ENCODE results near the gene BTBD19.
"Not testable (repeated sequence)": the region's sequence is repeated elsewhere in the genome, so short reads cannot be mapped to it uniquely, and the experiment has no call there.

The BTBD19 gene

GRCh38 chr1:44808938-44809917 lies 905 bp downstream of the BTBD19 start:
- FAIRE-seq = no peak
- DNase-seq (ENCODE audit: low spot score) = peak; percentile 57

GRCh38 chr1:44810101-44810761 lies 1.9 kb downstream of the BTBD19 start:
- FAIRE-seq (no peak), DNase-seq (ENCODE audit: low spot score) (no peak)

GRCh38 chr1:44810762-44811105 lies 2.4 kb downstream of the BTBD19 start:
- not testable (repeated sequence) for DNase-seq (ENCODE audit: low spot score); FAIRE-seq

GRCh38 chr1:44811234-44811633 lies 2.9 kb downstream of the BTBD19 start:
- DNase-seq (ENCODE audit: low spot score) = no peak
- no peak for FAIRE-seq

- DNase-seq (ENCODE audit: low spot score) (no peak), FAIRE-seq (no peak)
Measured at GRCh38 chr1:44812822-44813543, 4.7 kb downstream of the BTBD19 start.

GRCh38 chr1:44815926-44816325 lies 7.6 kb downstream of the BTBD19 start:
- DNase-seq (ENCODE audit: low spot score); FAIRE-seq: not testable (repeated sequence)

- no peak for FAIRE-seq
- no peak for DNase-seq (ENCODE audit: low spot score)
Measured at GRCh38 chr1:44817307-44817706, 9.0 kb downstream of the BTBD19 start.

- FAIRE-seq = no peak
- no peak for DNase-seq (ENCODE audit: low spot score)
Measured at GRCh38 chr1:44817771-44818495, 9.6 kb downstream of the BTBD19 start.

GRCh38 chr1:44819196-44819607 lies 10.9 kb downstream of the BTBD19 start:
- no peak for DNase-seq (ENCODE audit: low spot score)

GRCh38 chr1:44819608-44820327 lies 11.4 kb downstream of the BTBD19 start:
- FAIRE-seq = no peak
- no peak for DNase-seq (ENCODE audit: low spot score)

More at GRCh38 chr1:44819196-44819607, 10.9 kb downstream of the BTBD19 start:
- no peak for FAIRE-seq

GRCh38 chr1:44820328-44821239 lies 12.3 kb downstream of the BTBD19 start:
- FAIRE-seq (no peak), DNase-seq (ENCODE audit: low spot score) (no peak)

GRCh38 chr1:44821240-44821715 lies 13.0 kb downstream of the BTBD19 start:
- DNase-seq (ENCODE audit: low spot score) (no peak), FAIRE-seq (no peak)

GRCh38 chr1:44822131-44822701 lies 13.9 kb downstream of the BTBD19 start:
- DNase-seq (ENCODE audit: low spot score) = no peak
- FAIRE-seq = no peak

- DNase-seq (ENCODE audit: low spot score) = no peak
- no peak for FAIRE-seq
Measured at GRCh38 chr1:44822981-44823451, 14.7 kb downstream of the BTBD19 start.

GRCh38 chr1:44824392-44824791 lies 16.1 kb downstream of the BTBD19 start:
- FAIRE-seq; DNase-seq (ENCODE audit: low spot score): not testable (repeated sequence)

- no peak for FAIRE-seq
Measured at GRCh38 chr1:44826375-44827196, 18.3 kb downstream of the BTBD19 start.

GRCh38 chr1:44827197-44828002 lies 19.1 kb downstream of the BTBD19 start:
- DNase-seq (ENCODE audit: low spot score) = no peak
- FAIRE-seq = no peak

More at GRCh38 chr1:44826375-44827196, 18.3 kb downstream of the BTBD19 start:
- no peak for DNase-seq (ENCODE audit: low spot score)
